HG02610 (cell line): ENCODE measurements around the gene GRK5.

Source experiments
- ATAC-seq: cut with Tn5 transposase; IDR thresholded peaks from one replicate; pipeline ENCODE4 v1.9.1; 2021; ENCODE audit warnings: mild to moderate bottlenecking, moderate library complexity; ENCODE audit not compliant: unreplicated experiment

The GRK5 gene

DNA sequence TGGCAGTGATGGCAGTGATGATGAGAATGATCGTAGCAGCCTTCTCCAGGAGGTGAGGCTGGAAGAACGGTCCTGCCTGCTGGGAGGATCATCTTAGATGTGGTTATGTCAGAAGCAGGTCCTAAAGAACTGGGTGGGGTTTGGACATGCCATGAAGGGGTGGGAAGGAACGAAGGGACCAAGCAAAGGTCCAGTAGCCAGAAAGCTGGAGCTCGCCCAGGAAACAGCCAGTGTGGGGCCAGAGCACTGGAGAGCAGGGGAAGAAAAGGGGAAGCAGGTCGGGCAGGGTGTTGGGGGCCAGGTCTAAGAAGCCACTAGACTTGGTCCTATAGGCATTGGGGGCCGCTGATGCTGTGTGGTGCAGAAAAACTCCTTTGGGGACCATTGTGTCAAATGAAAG, 207.8 kb downstream of the GRK5 start:
- ATAC-seq: no peak

DNA sequence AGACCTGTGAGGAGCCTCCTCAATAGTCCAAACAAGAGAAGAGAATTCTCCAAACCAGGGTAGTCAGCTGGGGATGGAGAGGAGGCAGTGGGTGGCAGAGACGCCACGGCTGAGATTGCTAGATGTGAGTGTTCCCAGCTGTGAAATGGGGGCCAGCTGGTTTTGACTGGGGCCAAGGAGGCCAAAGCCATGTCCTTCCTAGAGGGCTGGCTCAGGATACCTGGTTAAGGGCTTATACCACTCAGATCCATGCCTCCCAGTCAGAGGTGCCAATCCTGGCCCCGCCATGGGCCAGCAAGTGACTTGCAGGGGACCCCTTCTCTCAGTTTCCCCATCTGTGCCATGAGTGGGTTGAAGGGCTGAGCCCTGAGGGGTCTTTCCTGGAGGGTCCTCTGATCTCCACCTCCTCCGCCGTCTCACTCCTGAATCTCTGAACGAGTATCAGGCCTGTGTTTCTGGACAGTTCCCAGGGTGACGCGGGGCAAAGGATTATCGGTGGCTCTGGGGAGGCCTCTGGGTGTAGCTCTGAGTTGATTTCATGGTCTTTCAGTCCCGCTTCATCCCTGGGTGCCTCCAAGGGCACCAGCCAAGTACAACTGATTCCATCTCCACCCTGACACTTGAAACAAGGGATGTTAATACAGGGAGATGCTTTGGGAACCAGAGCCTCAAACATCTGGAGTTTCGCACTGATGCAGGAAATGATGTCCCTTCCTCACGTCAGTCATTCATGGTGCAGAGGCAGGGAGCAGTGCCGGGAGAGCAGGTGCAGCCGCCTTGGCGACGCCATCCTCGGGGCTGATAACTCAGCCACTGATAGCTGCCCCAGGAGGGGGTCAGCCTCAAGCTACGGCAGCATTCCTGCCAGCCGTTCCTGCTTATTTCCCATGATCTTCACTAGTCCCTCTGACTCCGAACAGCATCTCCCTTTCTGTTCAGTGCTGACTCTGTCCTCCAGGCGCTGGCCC, 208.4 kb downstream of the GRK5 start:
- no peak for ATAC-seq

DNA sequence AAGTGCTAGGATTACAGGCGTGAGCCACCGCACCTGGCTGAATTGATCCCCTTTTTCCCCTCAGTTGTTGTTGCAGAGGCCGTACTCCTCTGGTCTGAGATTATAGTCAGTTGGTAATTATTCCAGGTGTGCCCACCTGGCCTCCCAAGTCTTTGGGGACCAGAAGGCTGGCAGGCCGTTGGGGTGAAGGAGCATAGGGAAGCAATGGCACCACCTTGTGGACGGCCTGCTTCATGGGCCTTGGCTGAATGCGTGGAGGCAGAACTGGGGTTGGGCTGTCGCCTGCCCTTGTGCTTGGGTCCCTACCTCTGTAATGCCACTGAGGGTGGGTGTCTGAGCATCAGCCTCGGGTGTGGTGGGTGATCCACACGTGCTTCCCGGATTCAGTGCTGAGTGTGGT, 209.5 kb downstream of the GRK5 start:
- ATAC-seq: peak; percentile 55

DNA sequence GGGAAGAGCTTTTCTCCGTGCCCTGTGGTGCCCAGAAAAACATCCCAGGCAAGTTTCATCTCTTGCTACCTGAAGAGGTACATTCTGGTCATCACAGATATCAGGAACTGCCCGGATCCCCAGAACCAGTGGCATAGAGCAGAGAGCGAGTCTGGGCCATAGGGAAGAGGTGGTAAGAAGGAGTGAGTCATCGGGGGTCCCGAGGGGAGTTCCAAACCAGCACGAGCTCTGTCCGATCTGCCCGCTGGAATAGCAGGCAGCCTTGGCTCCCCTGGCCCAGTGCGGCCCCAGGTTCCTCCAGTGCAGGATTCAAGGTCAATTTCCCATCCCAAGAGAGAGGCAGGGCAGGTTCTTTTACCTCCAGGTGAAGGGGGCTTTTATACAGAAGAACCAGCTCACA, 210.5 kb downstream of the GRK5 start:
- no peak for ATAC-seq

DNA sequence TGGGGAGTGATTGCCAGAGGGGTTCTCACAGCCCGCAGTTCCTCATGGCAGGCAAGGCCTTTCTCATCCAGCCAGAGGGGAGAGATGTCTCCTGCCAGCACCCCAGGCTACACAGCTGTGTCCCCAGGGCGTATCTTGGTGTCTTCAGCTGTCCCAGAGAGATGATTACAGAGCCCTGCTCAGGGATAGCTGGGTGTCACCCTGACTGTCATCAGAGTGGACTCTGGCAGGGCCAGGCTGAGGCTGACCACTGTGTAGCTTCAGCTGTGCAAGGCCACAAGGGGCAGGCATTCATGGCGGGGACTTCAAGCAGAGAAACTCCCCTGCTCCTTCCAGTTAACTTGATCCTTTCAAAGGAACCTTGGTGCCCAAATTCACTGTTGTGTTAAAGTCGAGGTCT, 211.0 kb downstream of the GRK5 start:
- no peak for ATAC-seq

DNA sequence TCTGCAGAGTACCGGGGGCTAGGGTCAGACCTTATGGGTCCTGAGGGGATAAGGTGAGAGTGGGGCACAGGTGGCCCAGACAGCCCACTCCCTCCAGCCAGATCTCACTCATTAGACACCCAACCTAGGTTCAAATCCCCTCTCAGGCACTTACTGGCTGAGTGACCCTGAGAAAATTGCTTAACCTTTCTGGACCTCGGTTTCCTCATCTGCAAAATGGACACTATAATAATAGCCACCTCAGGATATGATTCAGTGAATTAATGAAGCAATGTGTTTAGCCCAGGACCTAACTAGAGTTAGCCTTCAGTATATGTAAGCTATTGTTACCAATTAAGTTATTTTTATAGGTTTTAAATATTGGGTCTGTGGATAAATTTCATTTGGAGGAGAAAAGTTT, 212.6 kb downstream of the GRK5 start:
- no peak for ATAC-seq

DNA sequence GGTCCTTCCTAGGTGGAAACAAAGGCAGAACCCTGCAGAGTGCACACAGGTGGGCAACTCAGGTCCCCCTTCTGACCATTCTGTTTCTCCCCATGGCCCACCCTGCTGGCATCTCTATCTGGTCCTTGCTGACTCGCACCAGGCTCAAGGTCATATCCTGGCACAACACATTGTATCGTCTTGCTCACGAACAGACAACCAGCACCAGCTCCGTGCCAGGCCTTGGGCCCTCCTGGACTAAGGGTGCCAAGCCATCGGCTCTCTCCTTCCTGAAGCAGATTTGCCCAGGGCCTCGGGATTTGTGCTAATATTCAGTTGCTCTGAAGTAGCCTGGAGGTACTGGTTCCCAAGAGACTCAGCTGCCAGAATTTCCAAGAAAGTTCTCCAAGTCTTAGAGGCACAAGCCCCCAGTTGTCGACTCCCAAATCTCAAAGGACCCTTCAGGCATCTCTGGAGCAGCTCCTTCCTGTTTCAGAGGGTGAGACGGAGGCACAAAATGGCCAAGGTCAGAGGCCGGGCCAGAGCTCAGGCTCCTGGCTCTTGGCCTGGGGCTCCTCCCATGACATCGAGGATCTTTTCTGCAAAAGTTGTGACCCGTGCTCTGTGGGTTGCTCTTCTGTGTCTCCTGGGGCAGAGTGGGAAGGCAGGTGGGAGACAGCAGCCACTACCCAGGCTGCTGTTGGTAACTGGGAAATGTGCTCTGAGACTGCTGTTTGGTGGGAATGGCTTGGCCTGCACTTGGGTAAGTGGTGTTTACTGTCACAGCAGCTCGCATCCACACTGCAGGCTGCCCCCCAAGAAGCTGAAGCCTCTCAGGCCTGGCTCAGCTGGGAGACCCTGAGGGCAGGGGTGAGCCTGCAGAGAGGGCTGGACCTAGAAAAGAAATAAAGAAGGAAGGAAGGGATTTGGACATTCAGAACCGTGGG, 213.8 kb downstream of the GRK5 start:
- ATAC-seq: no peak

DNA sequence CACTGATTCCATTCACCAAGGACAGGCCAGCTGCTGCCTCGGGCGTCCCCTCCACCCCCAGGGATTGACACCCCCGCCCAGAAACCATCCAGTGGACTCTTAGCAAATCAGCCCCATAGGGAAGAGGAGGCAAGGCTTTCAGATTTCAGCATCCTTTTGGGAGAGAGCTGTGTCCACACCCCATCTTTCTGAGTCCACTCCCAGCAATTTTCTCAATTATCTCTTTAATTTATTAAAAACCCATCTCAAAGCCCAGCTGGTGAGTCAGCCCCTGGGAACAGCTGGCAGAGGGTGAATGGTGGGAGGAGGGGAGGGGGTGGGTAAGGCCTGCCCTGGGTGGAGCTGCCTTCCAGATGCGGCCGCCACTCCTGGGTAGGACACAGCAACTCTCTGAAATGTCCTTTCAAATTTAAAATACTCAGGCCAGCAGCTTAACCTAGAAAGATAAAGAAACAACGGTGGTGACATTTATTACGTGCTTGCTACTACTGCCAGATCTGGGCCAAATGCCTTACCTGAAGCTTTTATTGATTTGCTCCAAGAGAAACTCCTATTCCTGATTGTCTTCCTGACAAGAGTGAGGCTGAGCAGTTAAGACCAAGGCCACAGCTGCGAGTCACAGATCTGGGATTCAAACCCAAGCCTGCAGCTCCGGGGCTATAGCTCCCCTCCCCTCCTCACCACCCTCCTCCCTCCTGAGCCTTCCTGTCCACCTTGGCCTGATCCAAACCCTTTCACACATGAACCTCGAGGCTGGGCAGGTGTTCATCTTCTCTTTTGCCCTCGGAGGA, 214.7 kb downstream of the GRK5 start:
- no peak for ATAC-seq

DNA sequence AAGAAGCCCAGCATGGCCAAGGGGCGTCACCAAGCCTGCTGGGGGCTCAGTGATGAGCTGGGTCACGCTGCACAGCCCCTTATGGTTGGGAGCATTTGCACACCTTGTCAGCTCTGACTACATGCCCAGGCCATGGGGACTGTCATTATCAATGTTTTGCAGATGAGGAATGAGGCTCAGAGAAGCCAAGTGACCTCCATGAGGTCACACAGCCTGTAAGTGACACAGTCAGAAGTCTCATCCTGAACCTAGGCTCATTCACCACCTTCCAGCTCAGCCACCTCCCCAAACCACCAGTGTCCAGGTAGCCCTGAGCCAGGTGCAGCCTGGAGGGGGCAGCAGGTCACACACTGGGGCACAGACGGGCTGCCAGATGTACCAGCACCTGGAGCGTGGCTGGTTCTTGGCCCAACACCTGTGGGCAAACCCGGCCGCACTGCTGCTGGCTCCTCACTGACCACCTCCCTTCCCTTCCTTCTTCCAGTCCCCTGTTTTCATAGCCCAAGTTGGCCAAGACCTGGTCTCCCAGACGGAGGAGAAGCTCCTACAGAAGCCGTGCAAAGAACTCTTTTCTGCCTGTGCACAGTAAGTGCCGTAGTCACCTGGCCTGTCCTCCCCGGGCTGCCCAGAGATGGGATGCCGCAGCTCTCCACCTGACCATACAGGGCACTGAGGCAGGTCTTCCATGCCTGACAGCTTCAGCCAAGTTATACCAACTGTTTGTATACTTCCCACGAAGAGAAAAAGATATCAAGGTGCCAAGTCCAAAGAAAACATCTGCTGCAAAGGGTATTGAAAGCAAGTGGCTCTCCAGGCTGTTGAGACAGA, 215.5 kb downstream of the GRK5 start:
- no peak for ATAC-seq

DNA sequence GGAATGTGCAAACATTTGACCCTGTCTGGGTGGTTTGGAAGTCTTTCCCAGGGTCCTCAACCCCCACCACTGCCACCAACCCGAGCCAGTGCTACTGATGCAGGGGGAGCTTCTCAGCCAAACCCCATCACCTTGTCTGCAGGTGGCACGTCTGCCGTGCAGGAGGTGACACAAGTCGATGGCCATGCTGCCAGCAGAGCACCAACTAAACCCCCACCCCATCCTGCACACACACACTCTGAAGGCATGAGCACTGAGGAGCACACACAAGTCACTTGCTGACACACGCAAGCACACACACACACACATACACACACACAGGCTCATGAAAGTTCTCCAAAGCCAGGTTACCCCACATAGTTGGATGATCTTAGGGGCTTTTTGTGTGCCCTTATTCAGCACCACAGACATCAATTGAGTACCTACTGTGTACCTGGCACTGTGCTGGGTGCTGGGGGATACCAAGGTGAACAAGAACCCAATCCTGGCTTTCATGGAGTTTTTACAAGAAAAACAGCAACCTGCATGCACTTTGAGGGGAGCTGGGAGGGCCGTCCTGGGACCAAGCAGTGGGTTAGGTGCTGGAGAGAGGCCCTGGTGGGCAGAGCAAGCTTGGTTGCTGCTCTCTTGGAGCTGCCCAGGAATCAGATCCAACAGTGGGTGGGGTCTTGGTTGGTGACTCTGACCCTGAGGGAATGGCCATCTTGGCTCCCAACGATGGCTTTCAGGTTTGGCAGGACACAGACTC, 216.3 kb downstream of the GRK5 start:
- ATAC-seq: no peak

DNA sequence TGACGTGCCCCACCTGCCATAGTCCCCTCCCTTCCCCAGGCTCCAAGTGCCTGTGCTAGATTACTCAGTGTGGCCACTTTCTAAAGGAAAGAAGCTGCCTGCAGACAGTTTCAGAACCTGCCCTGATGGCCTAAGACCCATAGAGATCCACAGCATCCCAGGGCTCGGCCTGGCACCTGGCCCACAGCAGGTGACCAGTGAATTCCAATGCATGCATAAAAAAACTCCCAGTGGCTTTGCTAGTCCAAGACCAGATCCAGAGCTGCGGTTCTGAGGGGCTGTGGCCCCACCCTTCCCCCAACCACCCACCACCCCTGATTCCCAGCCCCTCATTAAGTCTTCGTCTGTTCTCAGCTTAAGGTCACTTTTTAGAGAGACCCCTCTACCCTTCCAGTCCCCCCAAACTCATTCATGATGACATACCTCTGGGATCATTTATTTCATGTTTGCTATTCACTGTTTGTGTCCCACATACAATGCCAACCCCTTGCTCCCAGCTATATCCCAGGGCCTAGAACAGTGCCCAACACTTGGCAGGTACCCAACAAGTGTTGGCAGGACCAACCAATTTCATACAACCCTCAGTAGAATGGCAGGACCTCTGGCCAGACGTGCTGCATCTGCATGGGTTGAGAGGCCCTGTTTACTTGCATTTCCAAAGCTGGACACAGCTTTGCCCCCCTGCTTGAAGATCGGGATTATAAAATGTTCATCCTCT, 217.0 kb downstream of the GRK5 start:
- no peak for ATAC-seq

DNA sequence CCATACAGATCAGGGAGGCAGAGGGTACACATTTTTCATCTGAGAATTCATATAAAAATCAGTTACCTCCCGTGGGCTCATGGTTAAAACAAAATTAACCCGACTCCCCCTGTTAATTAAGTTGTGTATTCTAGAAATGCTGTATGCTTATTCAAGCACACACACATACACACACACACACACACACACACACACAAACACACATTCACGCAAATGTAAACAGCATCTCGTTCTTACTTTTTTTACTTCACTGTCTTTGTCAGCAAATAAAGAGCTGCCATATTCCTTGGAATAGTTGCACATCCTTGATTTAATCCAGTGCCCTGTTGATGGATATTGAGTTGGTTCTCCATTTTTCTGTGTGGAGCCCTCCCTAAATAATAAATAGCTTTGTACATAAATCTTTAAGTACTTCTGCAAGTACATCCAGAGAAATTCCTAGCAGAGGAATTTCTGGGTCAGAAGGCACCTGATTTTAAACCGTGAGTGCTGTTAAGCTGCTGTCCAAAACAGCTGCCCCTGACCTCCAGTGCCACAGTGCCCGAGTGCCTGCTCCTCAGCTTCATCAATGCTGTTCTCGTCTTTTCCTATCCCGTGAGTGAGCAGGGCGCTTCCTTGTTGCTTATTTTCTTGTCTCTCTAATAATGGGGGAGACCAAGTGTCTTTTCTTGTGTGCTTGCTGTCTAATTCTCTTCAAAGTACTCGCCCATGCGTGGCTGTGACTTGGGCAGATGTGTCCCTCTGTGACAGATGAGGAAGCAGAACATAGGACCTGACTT, 217.9 kb downstream of the GRK5 start:
- no peak for ATAC-seq

DNA sequence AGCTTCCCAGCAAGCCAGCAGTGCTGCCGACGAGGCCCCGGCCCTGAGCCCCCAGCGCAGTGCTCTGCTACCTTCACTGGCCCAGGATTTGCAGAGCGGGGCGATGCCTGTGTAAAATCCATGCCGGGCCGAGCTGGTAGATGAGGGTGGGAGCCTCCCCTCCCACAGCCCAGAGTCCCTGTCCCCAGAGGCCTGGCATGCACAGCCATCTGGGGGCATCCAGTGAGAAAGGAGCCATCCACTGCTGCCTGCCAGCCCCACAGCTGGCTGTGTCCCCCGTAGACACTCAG, 218.5 kb downstream of the GRK5 start:
- ATAC-seq: no peak

DNA sequence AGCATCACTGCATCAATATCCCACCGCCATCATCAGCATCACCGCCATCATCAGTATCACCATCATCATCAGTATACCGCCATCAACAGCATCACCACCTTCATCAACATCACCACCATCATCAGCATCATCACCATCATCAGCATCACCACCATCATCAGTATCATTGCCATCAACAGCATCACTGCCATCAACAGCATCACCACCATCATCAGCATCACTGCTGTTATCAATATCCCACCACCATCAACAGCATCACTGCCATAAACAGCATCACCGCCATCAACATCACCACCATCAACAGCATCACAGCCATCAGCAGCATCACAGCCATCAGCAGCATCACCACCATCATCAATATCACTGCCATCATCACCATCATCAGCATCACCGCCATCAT, 219.3 kb downstream of the GRK5 start:
- no peak for ATAC-seq

DNA sequence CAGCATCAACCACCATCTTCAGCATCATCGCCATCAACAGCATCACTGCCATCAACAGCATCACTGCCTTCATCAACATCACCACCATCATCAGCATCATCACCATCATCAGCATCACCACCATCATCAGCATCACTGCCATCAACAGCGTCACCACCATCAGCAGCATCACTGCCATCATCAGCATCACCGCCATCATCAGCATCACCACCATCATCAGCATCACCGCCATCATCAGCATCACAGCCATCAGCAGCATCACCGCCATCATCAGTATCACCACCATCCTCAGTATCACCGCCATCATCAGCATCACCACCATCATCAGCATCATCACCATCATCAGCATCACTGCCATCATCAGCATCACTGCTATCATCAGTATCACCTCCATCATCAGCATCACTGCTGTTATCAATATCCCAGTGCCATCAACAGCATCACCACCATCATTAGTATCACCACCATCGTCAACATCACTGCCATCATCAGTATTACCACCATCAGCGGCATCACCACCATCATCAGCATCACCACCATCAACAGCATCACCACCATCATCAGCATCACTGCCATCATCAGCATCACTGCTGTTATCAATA, 220.0 kb downstream of the GRK5 start:
- ATAC-seq: no peak

DNA sequence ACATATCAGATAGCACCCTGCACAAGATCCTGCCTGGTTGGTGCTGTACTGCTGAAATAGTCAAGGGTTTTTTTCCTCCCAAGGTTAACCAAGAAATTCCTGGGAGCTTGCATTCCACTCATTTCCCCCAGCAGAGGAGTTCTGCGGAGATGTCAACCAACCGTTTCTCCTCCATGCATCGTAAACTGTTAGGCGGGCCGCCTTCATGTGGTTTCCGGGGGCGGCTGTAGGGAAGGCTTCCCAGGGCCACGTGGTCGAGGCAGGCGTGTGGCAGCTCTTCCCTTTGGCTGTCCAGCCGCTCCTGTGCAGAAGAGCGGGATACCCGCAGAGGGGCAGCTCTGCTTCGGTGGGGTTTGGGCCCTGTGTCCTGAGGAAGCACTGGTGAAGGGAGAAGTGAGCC, 221.4 kb downstream of the GRK5 start:
- ATAC-seq: no peak

DNA sequence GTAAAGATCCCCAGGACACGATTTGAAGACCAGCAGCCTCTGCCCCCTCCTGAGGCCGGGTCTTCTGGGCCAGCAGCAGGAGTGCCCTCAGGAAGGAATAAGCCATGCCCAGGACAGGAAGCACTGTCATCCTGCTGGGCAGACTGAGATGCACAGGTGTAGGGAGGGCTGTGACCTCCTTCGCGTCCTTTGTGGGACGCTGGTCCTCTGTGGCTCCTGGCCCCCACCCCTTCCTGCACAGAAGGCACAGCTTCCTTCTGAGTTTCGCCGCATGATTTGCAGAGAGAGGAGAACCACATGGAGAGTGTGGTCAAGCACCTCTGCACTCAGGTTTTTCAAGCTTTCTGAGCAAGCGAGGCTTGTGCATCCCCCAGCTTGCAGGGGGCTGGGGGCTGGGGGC, 222.4 kb downstream of the GRK5 start:
- no peak for ATAC-seq
